Fibroblast of skin of left biceps (primary cell): ENCODE results near the gene AGAP5.
"Not testable (repeated sequence)": the region's sequence is repeated elsewhere in the genome, so short reads cannot be mapped to it uniquely, and the experiment has no call there.

Experiments used
- DNase-seq, 2 experiments: peaks; one replicate each; pipeline ENCODE4 v3.0.0-alpha.2; 2013; ENCODE audit warnings: low read depth in 2 of 2

AGAP5 gene

DNA sequence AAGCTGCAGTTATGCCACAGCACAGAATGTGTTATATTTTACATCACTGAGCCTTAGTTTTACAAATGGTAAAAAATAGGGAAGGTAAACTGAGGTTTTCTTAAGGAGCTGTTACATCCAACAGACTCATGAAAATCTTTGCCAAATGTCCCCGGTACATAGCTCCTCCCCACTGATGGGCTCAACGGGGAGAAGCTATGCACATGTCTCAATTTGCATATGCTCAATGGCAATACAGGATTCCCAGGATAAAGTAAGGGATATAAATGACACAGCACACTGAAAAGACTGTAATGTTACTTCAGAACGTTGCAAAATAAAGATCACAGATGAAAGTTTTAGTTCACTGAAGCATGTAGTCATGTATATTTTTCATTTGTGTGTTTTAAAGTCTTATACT is 16.6 kb upstream of the AGAP5 start:
- DNase-seq = not testable (repeated sequence)

- DNase-seq = not testable (repeated sequence)
Measured at GRCh38 chr10:73713912-73714311, 16.0 kb upstream of the AGAP5 start.

- DNase-seq = not testable (repeated sequence)
Measured at GRCh38 chr10:73711683-73712082, 13.8 kb upstream of the AGAP5 start.

DNA sequence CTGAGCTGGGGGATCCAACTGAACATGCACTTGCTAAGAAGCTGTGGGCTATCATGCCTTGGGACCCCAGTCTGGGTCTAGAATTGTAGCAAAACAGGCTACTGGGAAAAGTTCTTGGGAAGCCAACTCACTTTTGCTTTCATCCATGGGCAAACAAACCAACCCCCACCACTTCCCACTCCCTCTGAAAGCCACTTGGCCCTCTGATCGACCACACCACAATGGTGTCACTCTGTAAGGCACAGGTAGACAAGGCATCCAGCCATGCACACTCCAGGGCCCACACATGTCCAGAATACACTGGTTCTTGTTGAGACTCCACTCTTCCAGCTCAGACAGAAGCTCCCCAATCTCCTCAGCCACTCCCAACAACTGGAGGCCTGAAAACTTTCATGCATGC is 10.2 kb upstream of the AGAP5 start:
- DNase-seq = not testable (repeated sequence)

GRCh38 chr10:73707628-73708027 is 9.7 kb upstream of the AGAP5 start:
- not testable (repeated sequence) for DNase-seq

DNA sequence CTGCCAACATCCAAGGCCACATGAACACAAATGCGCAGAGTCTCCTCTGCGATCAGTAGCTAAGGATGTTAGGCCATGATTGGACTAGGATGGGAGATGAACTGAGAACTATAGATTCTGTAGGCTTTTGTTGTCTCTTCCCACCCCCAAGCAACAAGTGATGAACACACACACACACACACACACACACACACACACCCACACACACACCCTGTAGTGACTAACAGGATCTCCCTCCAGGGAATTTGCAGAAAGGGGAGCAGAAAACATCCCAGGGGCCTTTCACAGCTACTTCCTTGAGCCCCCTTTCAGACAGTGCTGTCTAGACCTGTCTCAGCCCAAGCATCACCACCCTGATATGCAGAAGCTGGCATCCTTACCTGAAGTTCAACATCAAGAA is 8.6 kb upstream of the AGAP5 start:
- DNase-seq = not testable (repeated sequence)

GRCh38 chr10:73705506-73706072 is 7.7 kb upstream of the AGAP5 start:
- DNase-seq = not testable (repeated sequence)

- DNase-seq = not testable (repeated sequence)
Measured at GRCh38 chr10:73703924-73704323, 6.0 kb upstream of the AGAP5 start.

GRCh38 chr10:73698819-73699218 is 910 bp upstream of the AGAP5 start:
- not testable (repeated sequence) for DNase-seq

GRCh38 chr10:73695302-73695701 is 2.6 kb downstream of the AGAP5 start:
- not testable (repeated sequence) for DNase-seq

- not testable (repeated sequence) for DNase-seq
Measured at GRCh38 chr10:73690755-73691154, 7.2 kb downstream of the AGAP5 start.

DNA sequence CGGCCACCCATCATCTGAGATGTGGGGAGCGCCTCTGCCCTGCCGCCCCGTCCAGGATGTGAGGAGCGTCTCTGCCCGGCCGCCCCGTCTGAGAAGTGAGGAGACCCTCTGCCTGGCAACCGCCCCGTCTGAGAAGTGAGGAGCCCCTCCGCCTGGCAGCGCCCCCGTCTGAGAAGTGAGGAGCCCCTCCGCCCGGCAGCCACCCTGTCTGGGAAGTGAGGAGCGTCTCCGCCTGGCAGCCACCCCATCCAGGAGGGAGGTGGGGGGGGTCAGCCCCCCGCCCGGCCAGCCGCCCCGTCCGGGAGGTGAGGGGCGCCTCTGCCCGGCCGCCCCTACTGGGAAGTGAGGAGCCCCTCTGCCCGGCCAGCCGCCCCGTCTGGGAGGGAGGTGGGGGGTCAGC is 8.3 kb downstream of the AGAP5 start:
- not testable (repeated sequence) for DNase-seq

DNA sequence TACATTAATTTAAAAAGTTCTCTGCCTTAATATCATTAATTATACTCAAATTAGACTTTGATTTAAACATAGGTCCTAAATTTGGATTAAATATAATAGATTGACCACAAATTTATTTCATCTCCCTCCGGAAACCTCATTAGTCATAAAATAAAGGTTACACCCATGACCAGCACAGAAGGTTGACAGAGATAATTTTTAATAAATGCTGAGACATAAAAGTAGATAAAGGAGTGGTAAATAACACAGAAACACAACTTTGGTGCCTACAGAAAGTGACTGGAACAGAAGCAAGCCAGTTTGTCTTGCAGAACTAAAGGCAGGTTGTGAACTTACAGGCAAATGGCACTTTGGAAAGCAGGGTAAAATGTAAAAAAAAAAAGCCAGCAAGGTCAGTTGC is 10.3 kb downstream of the AGAP5 start:
- not testable (repeated sequence) for DNase-seq

DNA sequence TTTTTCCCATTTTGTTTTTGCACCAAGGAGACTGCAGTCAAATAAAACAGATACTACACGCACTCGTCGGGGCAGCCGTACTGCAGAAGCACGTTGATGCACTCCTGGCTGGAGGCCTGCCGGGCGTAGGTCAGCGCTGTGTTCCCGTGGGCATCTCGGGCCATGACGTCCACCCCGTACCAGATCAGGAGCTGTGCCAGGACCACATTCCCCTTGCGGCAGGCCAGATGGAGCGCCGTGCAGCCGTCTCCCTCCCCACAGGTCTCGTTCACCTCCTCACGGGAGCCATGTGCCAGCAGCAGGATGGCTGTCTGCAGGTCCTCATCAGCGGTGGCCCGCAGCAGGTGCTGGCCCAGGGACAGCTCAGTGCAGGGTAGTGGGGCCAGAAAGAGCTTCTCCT is 23.4 kb downstream of the AGAP5 start:
- not testable (repeated sequence) for DNase-seq

DNA sequence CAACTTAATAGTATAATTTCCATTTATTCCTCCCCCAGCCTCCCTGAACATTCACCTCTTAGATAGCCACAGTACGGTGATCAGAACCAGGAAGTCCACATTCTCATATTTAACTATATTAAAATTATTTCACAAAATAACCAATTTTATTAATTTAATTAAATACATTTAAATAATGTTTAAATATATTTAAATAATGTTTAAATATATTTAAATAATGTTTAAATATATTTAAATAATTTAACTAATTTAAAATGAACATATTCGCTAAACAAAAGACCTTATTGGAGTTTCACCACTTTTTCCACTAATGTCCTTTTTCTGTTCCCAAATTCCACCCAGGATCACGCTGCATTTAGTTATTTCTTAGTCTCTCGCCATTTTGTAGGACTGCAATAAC is 29.5 kb downstream of the AGAP5 start:
- not testable (repeated sequence) for DNase-seq

- not testable (repeated sequence) for DNase-seq
Measured at GRCh38 chr10:73666153-73666809, 31.6 kb downstream of the AGAP5 start.

- not testable (repeated sequence) for DNase-seq
Measured at GRCh38 chr10:73665581-73665980, 32.3 kb downstream of the AGAP5 start.

- DNase-seq = not testable (repeated sequence)
Measured at GRCh38 chr10:73664156-73665040, 33.5 kb downstream of the AGAP5 start.

DNA sequence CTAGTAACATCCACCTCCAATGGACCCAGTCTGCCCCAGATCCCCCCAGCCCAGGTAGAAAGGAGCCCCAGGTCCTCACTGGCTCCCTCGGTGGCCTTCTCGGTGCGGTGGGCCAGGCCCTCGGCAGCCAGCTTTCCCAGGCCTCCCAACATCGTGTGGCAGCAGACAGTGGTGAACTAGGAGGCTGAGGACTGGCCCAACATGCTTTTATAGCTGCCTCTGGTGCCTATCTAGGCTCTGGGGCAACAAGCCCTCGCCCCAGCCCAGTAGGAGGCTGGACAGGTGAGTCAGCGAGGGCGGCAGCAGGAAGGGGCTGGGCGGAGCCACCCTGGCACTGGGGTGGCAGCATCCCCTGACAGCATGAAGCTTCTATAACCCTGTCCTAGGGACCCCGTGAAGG is 34.3 kb downstream of the AGAP5 start:
- DNase-seq = not testable (repeated sequence)

GRCh38 chr10:73662705-73663104 is 35.2 kb downstream of the AGAP5 start:
- not testable (repeated sequence) for DNase-seq

- no peak for DNase-seq
Measured at GRCh38 chr10:73655990-73656298, 42.0 kb downstream of the AGAP5 start, which contains the start of gene SYNPO2L. Gene SYNPO2L, minus strand, starts transcription at chr10:73656029. Its CDS starts 107 bp downstream, at chr10:73655922.

DNA sequence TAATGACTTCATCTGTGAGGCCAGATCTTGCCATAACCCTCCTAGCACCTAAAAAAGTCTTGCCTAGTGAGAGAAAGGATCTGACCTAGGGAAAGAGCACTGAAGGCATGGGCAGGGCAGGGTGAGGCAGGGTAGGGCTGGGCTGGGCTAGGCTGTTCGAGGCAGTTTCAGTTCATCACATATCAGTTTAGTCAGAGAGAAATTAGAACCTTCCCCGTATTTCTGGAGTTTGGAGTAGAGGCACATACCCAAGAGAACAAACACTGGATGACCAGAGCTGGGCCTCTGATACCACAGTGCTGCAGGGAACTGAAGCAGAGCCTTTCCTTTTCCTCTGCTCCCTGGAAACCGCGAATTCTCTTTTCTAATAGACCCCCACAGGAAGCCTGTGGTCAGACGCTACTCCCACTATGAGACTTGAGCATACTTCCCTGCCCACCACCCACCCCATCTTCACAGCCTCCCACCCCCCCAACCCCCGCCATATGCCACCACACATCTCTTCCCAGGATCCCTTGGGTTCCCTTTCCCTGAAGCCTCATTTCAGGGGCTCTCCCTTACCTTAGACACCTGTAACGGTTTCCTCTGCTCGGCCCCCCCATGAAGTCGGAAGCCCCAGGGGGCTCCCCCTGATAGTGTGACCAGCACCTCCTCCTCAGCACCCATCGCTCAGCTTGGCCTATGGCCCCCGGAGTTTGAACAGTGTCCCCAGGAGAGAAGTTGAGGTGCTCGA is 42.5 kb downstream of the AGAP5 start:
- no peak for DNase-seq
